GM19193 (cell line): ENCODE results near the gene ACTR1B.

Source experiments
- POLR2A ChIP-seq: IDR thresholded peaks from 4 replicates; pipeline ENCODE4 v1.6.1; 2011; ENCODE audit not compliant: insufficient read depth, insufficient read length; ENCODE audit errors: extremely low read depth

ACTR1B gene

GRCh38 chr2:97698530-97698929 is 34.7 kb upstream of the ACTR1B start:
- no peak for TF ChIP-seq POLR2A

DNA sequence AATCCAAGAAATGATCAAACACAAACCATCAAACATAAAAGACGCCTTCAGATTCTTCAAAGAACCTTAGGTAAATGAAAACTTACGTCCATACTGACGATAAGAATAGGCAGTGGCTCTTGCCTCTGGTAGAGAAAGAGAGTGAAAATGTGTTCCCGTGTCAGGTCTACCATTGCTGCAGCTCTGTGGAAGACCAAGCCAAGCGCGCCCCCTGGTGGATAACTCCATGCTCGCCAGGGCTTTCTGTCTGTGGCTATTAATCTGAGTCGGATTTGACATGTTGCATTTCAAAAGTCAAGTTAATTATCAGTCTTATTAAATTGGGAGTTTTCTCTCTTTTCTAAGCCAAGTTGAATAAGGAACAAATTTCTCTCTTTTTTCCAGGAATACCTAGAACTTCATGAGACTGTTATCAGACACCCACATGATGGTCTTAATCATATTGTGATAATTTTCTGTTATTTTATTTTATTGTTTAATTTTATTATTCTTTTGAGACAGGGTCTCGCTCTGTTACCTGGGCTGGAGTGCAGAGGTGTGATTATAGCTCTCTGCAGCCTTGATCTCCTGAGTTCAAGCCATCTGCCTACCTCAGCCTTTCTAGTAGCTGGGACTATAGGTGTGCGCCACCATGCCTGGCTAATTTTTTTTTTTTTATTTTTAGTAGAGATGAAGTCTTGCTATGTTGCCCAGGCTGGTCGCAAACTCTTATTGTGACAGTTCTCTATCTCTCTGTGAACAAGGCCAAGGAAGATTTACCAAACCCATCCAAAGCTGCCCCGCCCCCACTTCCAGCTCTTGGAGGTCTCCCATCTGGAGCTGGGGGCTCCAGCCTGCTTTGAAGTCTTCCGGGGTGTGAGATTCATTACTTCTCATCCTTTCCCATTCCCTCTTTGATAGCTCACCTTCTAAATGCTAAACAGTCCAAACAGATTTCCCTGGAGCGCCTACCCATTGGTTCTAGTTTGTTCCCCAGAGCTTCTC is 33.7 kb upstream of the ACTR1B start:
- no peak for TF ChIP-seq POLR2A

DNA sequence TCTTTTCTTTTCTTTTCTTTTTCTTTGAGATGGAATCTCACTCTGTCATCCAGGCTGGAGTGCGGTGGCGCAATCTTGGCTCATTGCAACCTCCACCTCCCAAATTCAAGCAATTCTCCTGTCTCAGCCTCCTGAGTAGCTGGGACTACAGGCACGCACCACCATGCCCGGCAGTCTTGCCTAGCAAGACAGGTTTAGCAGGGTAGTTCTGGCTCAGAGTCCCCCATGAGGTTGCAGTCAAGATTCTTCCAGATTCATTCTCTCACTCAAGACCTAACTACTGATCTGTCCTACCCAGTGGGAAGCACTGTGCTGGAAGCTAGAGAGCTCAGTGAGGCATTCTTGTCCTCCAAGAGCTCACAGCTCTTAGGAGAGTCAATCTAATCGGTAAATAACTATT is 31.9 kb upstream of the ACTR1B start:
- no peak for TF ChIP-seq POLR2A

DNA sequence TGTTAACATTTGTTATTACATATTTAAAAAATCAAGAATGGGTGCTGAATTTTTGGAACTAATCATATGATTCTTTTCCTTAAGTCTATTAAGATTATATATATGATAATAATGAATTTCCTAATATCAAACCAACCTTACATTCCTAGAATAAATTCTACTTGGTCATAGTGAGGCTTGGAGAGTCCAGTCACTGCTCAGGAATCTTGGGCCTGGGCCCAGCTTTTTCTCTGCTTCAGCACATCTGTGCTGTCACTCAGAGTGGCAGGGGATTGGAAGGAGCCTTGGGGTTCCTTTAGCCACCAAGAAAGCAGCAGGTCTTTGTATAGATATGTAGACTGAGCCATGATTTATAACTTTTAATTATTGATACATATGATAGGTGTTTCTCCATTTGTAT is 29.6 kb upstream of the ACTR1B start:
- TF ChIP-seq POLR2A, result no peak

DNA sequence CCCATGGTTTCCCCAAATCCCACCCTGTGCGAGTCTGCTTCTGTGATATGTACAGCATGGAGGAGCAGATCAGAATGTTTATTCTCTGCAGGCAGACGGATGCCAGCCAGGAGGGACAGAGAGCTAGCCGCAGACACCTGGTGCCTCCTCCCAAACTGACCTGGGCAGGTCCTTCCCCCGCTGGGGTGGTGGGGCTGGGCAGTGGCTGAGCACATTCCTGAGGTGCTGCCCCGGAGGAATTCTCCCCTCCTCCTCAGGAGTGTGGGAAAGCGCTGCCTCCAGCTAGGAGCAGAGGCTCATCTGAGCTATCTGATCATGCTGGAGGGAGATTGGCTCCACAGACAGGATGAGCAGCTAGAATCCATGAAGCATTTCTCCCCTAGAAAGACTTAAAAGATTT is 27.3 kb upstream of the ACTR1B start:
- no peak for TF ChIP-seq POLR2A

DNA sequence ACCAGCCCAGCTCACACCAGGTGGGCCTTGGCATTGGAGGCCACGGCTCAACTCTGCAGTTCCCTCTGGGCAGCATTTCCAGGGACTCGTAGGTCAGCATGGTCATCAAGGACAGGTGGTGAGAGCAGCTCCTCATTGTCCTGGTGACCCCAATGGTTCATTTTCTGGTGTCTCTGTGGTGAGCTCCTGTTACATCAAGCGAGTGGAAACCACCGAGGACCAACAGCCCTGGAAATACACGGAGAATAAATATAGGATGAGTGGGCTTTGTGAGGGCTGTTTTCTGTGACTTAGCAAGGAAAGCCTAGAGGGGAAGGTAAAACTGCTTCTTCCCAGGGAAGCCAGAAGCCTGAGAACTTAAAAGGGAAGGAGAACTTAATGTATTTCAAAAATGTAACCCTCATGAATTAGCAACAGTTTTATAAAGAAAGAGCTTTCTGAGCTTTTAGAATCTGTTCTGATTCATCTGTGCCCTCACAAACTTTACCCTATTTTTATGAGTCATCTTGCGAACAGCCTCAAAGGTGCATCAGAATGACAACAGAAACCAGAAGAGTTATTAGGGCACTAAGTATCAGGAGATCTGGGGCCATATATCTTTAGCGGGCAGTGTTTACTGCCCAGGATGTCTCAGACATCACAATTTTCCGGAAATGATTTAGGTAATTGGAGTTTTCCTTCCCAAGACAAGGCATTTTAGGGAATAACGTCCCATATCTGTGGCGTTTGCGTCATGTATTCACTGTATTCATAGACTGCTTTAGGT is 24.4 kb upstream of the ACTR1B start:
- TF ChIP-seq POLR2A, result no peak

- TF ChIP-seq POLR2A, result no peak
Observed at GRCh38 chr2:97678298-97678697, 14.5 kb upstream of the ACTR1B start.

DNA sequence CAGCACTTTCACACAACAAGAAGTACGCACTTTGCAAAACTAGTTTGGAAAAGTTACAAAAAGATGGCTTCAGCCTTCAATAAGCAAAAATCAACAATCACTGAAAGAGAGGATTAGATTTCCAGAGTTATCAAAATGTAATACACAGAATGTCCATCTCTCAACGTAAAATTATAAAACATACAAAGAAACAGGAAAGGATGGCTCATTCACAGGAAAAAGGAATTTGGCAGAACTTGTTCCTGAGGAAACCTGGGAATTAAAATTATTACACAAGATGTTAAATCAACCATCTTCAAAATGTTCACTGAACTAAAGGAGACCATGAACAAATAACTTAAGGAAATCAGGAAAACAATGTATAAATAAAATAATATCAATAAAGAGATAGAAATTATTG is 13.6 kb upstream of the ACTR1B start:
- no peak for TF ChIP-seq POLR2A

GRCh38 chr2:97676620-97677019 is 12.8 kb upstream of the ACTR1B start:
- no peak for TF ChIP-seq POLR2A

DNA sequence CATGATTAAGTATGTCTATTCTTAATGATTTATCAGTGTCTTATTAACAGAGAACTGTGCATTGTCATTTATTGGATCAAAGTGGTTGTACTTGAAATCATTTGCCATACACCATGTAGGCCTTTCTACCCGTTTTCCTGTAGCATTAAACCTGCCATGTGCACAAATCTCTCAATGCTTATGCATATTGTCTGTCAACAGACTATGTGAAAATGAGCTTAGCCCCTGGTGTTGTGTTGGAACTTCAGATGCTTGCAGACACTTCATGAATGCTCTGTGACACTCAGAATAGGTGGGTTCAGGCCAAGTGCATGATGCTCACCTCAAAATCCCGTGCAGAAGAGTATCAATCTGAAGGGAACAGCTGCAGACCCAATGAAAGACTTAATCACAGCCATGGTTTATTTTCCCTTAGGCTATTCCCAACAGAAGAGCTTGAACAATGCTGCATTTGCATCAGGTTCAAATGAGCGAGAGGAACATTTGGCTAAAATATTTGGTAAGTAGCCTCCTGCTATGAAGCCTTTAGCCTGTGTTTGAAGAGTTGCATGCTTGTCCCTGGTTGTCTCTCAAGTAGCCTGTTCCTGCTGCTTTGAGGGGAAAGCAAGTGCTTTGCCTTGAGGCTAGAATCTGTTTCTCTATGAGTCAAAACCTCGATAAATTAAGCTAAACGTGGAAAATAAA is 11.7 kb upstream of the ACTR1B start:
- no peak for TF ChIP-seq POLR2A

- TF ChIP-seq POLR2A, result no peak
Observed at GRCh38 chr2:97673915-97674283, 10.1 kb upstream of the ACTR1B start.

- TF ChIP-seq POLR2A, result no peak
Observed at GRCh38 chr2:97673182-97673914, 9.5 kb upstream of the ACTR1B start.

- no peak for TF ChIP-seq POLR2A
Observed at GRCh38 chr2:97671526-97671925, 7.7 kb upstream of the ACTR1B start.

DNA sequence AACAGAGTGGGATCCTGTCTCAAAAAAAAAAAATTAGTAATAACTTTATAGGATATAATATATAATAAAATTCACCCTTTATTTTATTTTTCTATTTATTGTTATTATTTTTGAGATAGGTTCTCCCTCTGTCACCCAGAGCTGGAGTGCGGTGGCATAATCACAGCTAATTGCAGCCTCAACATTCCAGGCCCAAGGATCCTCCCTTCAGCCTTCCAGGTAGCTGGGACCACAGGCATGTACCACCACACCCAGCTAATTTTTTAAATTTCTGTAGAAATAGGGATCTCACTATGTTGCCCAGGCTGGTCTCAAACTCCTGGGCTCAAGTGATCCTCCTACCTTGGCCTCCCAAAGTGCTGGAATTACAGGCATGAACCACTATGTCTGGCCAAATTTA is 6.6 kb upstream of the ACTR1B start:
- TF ChIP-seq POLR2A, result no peak

DNA sequence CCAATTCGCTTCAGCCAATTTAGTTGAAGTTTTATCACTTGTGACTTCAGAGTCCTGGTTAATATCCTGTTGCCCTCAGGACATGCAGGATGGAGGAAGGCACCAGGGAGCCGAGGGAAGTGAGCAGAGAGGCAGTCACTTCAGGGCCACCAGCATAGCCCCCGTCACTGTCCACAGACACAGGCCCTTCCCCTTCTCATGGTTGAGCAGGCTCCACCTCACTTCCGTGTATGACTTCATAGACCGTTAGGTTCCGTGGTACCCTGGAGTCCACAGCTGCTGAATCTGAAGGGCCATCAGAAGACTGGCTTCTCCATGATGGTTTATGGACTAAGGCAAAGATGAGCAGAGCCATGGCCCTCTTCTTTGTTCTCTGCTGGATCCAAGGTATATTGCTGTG is 5.6 kb upstream of the ACTR1B start, which contains the start of gene C2orf92:
TSS of gene C2orf92 (plus strand) at position 266 of the 400 bp plus-strand sequence. CDS start at position 342, 76 bp downstream.
- TF ChIP-seq POLR2A, result peak; percentile 22

GRCh38 chr2:97664636-97664970 is 759 bp upstream of the ACTR1B start:
- no peak for TF ChIP-seq POLR2A

- TF ChIP-seq POLR2A, result peak; percentile 53
Observed at GRCh38 chr2:97663626-97663961, 250 bp downstream of the ACTR1B start.
